Duodenal mucosa (tissue), 2 donors: Measurements from ENCODE around the gene ZCCHC9.

ENCODE experiments used
- H3K27ac ChIP-seq: one replicate; pipeline ENCODE4 v1.7.0; 2013; ENCODE audit warnings: low read depth, low read length
- H3K27me3 ChIP-seq, 2 donors: one replicate each; pipeline ENCODE4 v1.7.0; 2013; ENCODE audit warnings: low read length in 2 of 2, control low read depth in 1 of 2; ENCODE audit not compliant: insufficient read depth in 2 of 2, control insufficient read depth in 1 of 2
- H3K36me3 ChIP-seq, 2 donors: one replicate each; pipeline ENCODE4 v1.7.0; 2013; ENCODE audit warnings: low read length in 2 of 2, control low read depth in 1 of 2; ENCODE audit not compliant: insufficient read depth in 2 of 2, control insufficient read depth in 1 of 2
- H3K4me1 ChIP-seq, 2 donors: one replicate each; pipeline ENCODE4 v1.7.0; 2013; ENCODE audit warnings: low read length in 2 of 2, control low read depth in 1 of 2; ENCODE audit not compliant: insufficient read depth in 2 of 2, control insufficient read depth in 1 of 2
- H3K4me3 ChIP-seq, 2 donors: one replicate each; pipeline ENCODE4 v1.7.0; 2013; ENCODE audit warnings: low read length in 2 of 2, low read depth in 1 of 2
- H3K9ac ChIP-seq, 2 donors: one replicate each; pipeline ENCODE4 v1.7.0; 2013; ENCODE audit warnings: low read length in 2 of 2, low read depth in 1 of 2
- H3K9me3 ChIP-seq, 2 donors: one replicate each; pipeline ENCODE4 v1.7.0; 2013; ENCODE audit warnings: low read length in 2 of 2, control low read depth in 1 of 2; ENCODE audit not compliant: control insufficient read depth in 1 of 2

ZCCHC9 gene

GRCh38 chr5:81303563-81303962, 2.2 kb downstream of the ZCCHC9 start:
- no peaks in the 10 kb centered on the region for H3K27me3 ChIP-seq
- no peak overlapping the region for H3K27ac ChIP-seq
- no peak overlapping the region for H3K4me3 ChIP-seq
- H3K9me3 ChIP-seq, result no peaks in the 10 kb centered on the region
- H3K9ac ChIP-seq, result no peak overlapping the region
- peaks cover 13 to 16% of the 10 kb centered on the region in 2 donors for H3K4me1 ChIP-seq
- peaks cover 0 to 9% of the 10 kb centered on the region in 2 donors for H3K36me3 ChIP-seq

GRCh38 chr5:81305785-81306184, 4.4 kb downstream of the ZCCHC9 start:
- Histone ChIP-seq H3K27ac (no peak overlapping the region), H3K9me3 (no peaks in the 10 kb centered on the region), H3K4me1 (peaks cover 4 to 8% of the 10 kb centered on the region in 2 donors), H3K27me3 (no peaks in the 10 kb centered on the region), H3K9ac (no peak overlapping the region), H3K36me3 (peaks cover 4 to 18% of the 10 kb centered on the region in 2 donors), H3K4me3 (no peak overlapping the region)

GRCh38 chr5:81308836-81309235, 7.4 kb downstream of the ZCCHC9 start:
- H3K4me3 ChIP-seq, result no peak overlapping the region
- H3K36me3 ChIP-seq, result peaks cover 11 to 42% of the 10 kb centered on the region in 2 donors
- H3K27ac ChIP-seq, result no peak overlapping the region
- H3K9ac ChIP-seq, result no peak overlapping the region
- H3K9me3 ChIP-seq, result no peaks in the 10 kb centered on the region
- no peaks in the 10 kb centered on the region for H3K4me1 ChIP-seq
- no peaks in the 10 kb centered on the region for H3K27me3 ChIP-seq

- H3K4me1 ChIP-seq, result no peaks in the 10 kb centered on the region
- no peaks in the 10 kb centered on the region for H3K27me3 ChIP-seq
- no peak overlapping the region for H3K27ac ChIP-seq
- no peak overlapping the region for H3K9ac ChIP-seq
- no peaks in the 10 kb centered on the region for H3K9me3 ChIP-seq
- no peak overlapping the region for H3K4me3 ChIP-seq
- H3K36me3 ChIP-seq, result peaks cover 11 to 39% of the 10 kb centered on the region in 2 donors
These were observed 9.1 kb downstream of the ZCCHC9 start for GRCh38 chr5:81310402-81311063.

GRCh38 chr5:81313278-81313677, 11.9 kb downstream of the ZCCHC9 start:
- no peaks in the 10 kb centered on the region for H3K27me3 ChIP-seq
- no peak overlapping the region for H3K27ac ChIP-seq
- no peak overlapping the region for H3K9ac ChIP-seq
- H3K36me3 ChIP-seq, result peaks cover 11 to 36% of the 10 kb centered on the region in 2 donors
- no peaks in the 10 kb centered on the region for H3K4me1 ChIP-seq
- no peaks in the 10 kb centered on the region for H3K9me3 ChIP-seq
- no peak overlapping the region for H3K4me3 ChIP-seq

GRCh38 chr5:81313686-81314085, 12.3 kb downstream of the ZCCHC9 start:
- Histone ChIP-seq H3K4me3 (no peak overlapping the region), H3K27ac (no peak overlapping the region), H3K9me3 (no peaks in the 10 kb centered on the region), H3K9ac (no peak overlapping the region), H3K4me1 (no peaks in the 10 kb centered on the region), H3K27me3 (no peaks in the 10 kb centered on the region), H3K36me3 (peaks cover 11 to 36% of the 10 kb centered on the region in 2 donors)

GRCh38 chr5:81314581-81314980, 13.2 kb downstream of the ZCCHC9 start:
- Histone ChIP-seq H3K4me1 (no peaks in the 10 kb centered on the region), H3K36me3 (peaks cover 8 to 30% of the 10 kb centered on the region in 2 donors), H3K27ac (no peak overlapping the region), H3K4me3 (no peak overlapping the region), H3K9me3 (no peaks in the 10 kb centered on the region), H3K27me3 (no peaks in the 10 kb centered on the region), H3K9ac (no peak overlapping the region)

GRCh38 chr5:81315336-81315735, 13.9 kb downstream of the ZCCHC9 start:
- Histone ChIP-seq H3K4me1 (no peaks in the 10 kb centered on the region), H3K27me3 (no peaks in the 10 kb centered on the region), H3K4me3 (no peak overlapping the region), H3K36me3 (peaks cover 8 to 30% of the 10 kb centered on the region in 2 donors), H3K9me3 (no peaks in the 10 kb centered on the region), H3K9ac (no peak overlapping the region), H3K27ac (no peak overlapping the region)

- no peak overlapping the region for H3K4me3 ChIP-seq
- no peak overlapping the region for H3K27ac ChIP-seq
- H3K36me3 ChIP-seq, result peaks cover 8 to 26% of the 10 kb centered on the region in 2 donors
- H3K9ac ChIP-seq, result no peak overlapping the region
- H3K27me3 ChIP-seq, result no peaks in the 10 kb centered on the region
- H3K9me3 ChIP-seq, result no peaks in the 10 kb centered on the region
- no peaks in the 10 kb centered on the region for H3K4me1 ChIP-seq
These were observed 14.4 kb downstream of the ZCCHC9 start for GRCh38 chr5:81315830-81316229.

GRCh38 chr5:81316571-81316970, 15.2 kb downstream of the ZCCHC9 start:
- Histone ChIP-seq H3K27ac (no peak overlapping the region), H3K27me3 (no peaks in the 10 kb centered on the region), H3K9me3 (no peaks in the 10 kb centered on the region), H3K9ac (no peak overlapping the region), H3K4me3 (no peak overlapping the region), H3K36me3 (peaks cover 8 to 20% of the 10 kb centered on the region in 2 donors), H3K4me1 (no peaks in the 10 kb centered on the region)
